ENCODE data around the gene LMO7. TPM values are rescaled to one million over a fixed set of nuclear protein-coding genes. Genes with fewer than 3 reads are reported as not detected.

The LMO7 gene
- total RNA-seq, 2 experiments from 2014 or later: 21.4 to 25.4 TPM

DNA sequence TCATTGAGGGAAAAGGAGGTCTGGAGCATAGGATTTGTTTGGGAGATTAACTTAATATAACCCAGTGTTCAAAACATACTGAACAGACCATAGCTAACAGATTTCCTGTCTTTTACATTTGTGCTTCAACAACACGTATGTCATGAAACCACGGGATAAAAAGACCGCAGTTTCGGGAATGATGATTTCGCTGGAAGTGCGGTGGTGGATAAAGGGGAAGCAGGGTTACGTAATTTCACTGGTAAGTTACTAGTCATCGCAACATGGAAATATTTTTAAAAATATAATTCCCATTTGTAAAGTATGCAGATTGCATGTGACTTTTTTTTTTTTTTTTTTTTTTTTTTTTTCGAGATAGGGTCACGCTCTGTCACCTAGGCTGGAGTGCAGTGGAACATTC, 237.4 kb downstream of the LMO7 start:
- H3K36me3 ChIP-seq (ENCODE audit: insufficient read depth, low read length): no peaks in the 10 kb centered on the region
- 0 out of 2 replicates have a peak, but pooled peaks cover 4% of the 10 kb centered on the region for H4K20me1 ChIP-seq (ENCODE audit: insufficient read depth, low read length)
- CTCF ChIA-PET (ENCODE audit: unreplicated experiment): no interaction called here
- no peak for DNase-seq (ENCODE audit: low spot score)
- no TSS peak for BruUV-seq (replicated peaks)
- no peak for TF ChIP-seq EZH2phosphoT487 (IDR thresholded peaks at IDR 0.05; ENCODE audit: borderline replicate concordance, low read depth, low read length)
- TF ChIP-seq, protein P1, sequence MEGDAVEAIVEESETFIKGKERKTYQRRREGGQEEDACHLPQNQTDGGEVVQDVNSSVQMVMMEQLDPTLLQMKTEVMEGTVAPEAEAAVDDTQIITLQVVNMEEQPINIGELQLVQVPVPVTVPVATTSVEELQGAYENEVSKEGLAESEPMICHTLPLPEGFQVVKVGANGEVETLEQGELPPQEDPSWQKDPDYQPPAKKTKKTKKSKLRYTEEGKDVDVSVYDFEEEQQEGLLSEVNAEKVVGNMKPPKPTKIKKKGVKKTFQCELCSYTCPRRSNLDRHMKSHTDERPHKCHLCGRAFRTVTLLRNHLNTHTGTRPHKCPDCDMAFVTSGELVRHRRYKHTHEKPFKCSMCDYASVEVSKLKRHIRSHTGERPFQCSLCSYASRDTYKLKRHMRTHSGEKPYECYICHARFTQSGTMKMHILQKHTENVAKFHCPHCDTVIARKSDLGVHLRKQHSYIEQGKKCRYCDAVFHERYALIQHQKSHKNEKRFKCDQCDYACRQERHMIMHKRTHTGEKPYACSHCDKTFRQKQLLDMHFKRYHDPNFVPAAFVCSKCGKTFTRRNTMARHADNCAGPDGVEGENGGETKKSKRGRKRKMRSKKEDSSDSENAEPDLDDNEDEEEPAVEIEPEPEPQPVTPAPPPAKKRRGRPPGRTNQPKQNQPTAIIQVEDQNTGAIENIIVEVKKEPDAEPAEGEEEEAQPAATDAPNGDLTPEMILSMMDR (conservative IDR thresholded peaks at IDR 0.05; ENCODE audit: low read length): no peak
- no peaks in the 10 kb centered on the region for H3K9me2 ChIP-seq (ENCODE audit: insufficient read depth, low read length)
- H3K79me2 ChIP-seq (ENCODE audit: insufficient read depth, low read depth, low read length): no peaks in the 10 kb centered on the region
- H3K27ac ChIP-seq (ENCODE audit: low read depth, low read length, poor library complexity, severe bottlenecking): no peak overlapping the region
- H3K4me3 ChIP-seq (ENCODE audit: low read depth, low read length, poor library complexity, severe bottlenecking): no peak overlapping the region
- H3K4me1 ChIP-seq (ENCODE audit: insufficient read depth, low read length, poor library complexity, severe bottlenecking): no peaks in the 10 kb centered on the region
- H3K4me2 ChIP-seq (ENCODE audit: low read length): no peak overlapping the region
- no peaks in the 10 kb centered on the region for H3K9me3 ChIP-seq (ENCODE audit: low read length)
- intact Hi-C loops (cut with micrococcal nuclease; ENCODE audit: unreplicated experiment): no loop called here
- H2AFZ ChIP-seq (ENCODE audit: low read length): no peak overlapping the region
- POLR2A ChIA-PET: interaction anchor here (0.7 kb wide), 1 partner anchor 22 kb away, joined by 4 read pairs; no protein-coding TSS in a partner anchor

DNA sequence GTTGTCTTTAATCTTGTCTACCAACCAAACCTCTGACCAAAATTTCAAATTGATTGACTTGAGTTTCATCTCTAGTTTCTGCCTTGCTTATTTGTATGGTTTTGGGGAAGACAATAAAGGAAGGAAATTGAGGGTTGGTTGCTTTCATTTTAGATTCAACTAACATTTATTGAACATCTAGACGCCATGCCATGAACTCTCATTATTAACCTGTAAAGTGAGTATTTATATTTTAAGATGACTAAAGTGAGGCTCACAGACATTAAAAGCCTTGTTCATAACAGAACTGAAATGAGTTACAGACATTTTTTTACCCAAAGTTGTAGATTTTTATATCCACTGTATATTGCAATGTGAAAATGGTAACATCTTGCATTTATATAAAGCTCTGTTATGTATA, 239.3 kb downstream of the LMO7 start:
- Histone ChIP-seq H3K9me3 (ENCODE audit: low read length) (no peaks in the 10 kb centered on the region), H3K27ac (ENCODE audit: low read depth, low read length, poor library complexity, severe bottlenecking) (no peak overlapping the region), H3K79me2 (ENCODE audit: insufficient read depth, low read depth, low read length) (no peaks in the 10 kb centered on the region), H3K9me2 (ENCODE audit: insufficient read depth, low read length) (no peaks in the 10 kb centered on the region), H4K20me1 (ENCODE audit: insufficient read depth, low read length) (no peaks in the 10 kb centered on the region), H3K4me1 (ENCODE audit: insufficient read depth, low read length, poor library complexity, severe bottlenecking) (no peaks in the 10 kb centered on the region), H2AFZ (ENCODE audit: low read length) (no peak overlapping the region), H3K36me3 (ENCODE audit: insufficient read depth, low read length) (no peaks in the 10 kb centered on the region), H3K4me2 (ENCODE audit: low read length) (no peak overlapping the region), H3K4me3 (ENCODE audit: low read depth, low read length, poor library complexity, severe bottlenecking) (no peak overlapping the region)
- TF ChIP-seq EZH2phosphoT487 (IDR thresholded peaks at IDR 0.05; ENCODE audit: borderline replicate concordance, low read depth, low read length): no peak
- TF ChIP-seq, protein P1 (conservative IDR thresholded peaks at IDR 0.05; ENCODE audit: low read length): no peak
- intact Hi-C loops (cut with micrococcal nuclease; ENCODE audit: unreplicated experiment): loop anchor here (5.0 kb wide), 2 partner anchors 142 to 1027 kb away; no protein-coding TSS in a partner anchor
- ChIA-PET CTCF (ENCODE audit: unreplicated experiment) (no interaction called here), POLR2A (interaction anchor here (0.5 to 0.6 kb wide), 2 partner anchors 404 to 1116 kb away, joined by 3 read pairs; partner anchors contain the start of gene CLN5)
- no TSS peak for BruUV-seq (replicated peaks)
- DNase-seq (ENCODE audit: low spot score): no peak

Data from OCI-LY7 (cell line).